Daoy (cell line): Measurements from ENCODE around the gene SSX4B. TPM values are rescaled to one million over a fixed set of nuclear protein-coding genes. Genes with fewer than 3 reads are reported as not detected.
"Not testable (repeated sequence)": the region's sequence is repeated elsewhere in the genome, so short reads cannot be mapped to it uniquely, and the experiment has no call there.

ENCODE experiments used
- DNase-seq: peaks from one replicate; pipeline ENCODE4 v3.0.0-alpha.2; 2015; ENCODE audit warnings: low read depth
- total RNA-seq: library from RNA; depleted of rRNA; stranded (reverse); fragments of >200 nt; shearing (Covaris generic); gene quantifications from 2 replicates; pipeline ENCODE4 v1.2.3, GENCODE V29; 2014; rRNA removed

The SSX4B gene
- total RNA-seq = not detected in 2 replicates

- not testable (repeated sequence) for DNase-seq
These were observed at the start of gene SSX4B for GRCh38 chrX:48411860-48412259. Gene SSX4B (minus strand): TSS chrX:48411960. CDS start chrX:48411372, 588 bp downstream.

- DNase-seq = no peak
These were observed 48.8 kb upstream of the SSX4B start for GRCh38 chrX:48460606-48461005.

GRCh38 chrX:48460031-48460430 is 48.3 kb upstream of the SSX4B start:
- no peak for DNase-seq

- no peak for DNase-seq
These were observed 47.7 kb upstream of the SSX4B start for GRCh38 chrX:48459483-48459882.

GRCh38 chrX:48458711-48459110 is 47.0 kb upstream of the SSX4B start:
- no peak for DNase-seq

GRCh38 chrX:48456628-48457331 is 45.0 kb upstream of the SSX4B start:
- DNase-seq = no peak

GRCh38 chrX:48451708-48452107 is 39.9 kb upstream of the SSX4B start:
- DNase-seq = no peak

- no peak for DNase-seq
These were observed 38.3 kb upstream of the SSX4B start for GRCh38 chrX:48450076-48450475.

GRCh38 chrX:48447201-48447600 is 35.4 kb upstream of the SSX4B start:
- not testable (repeated sequence) for DNase-seq

- DNase-seq = not testable (repeated sequence)
These were observed 22.0 kb upstream of the SSX4B start for GRCh38 chrX:48433713-48434112.

- not testable (repeated sequence) for DNase-seq
These were observed 18.4 kb upstream of the SSX4B start for GRCh38 chrX:48430166-48430565.

GRCh38 chrX:48429606-48430005 is 17.8 kb upstream of the SSX4B start:
- DNase-seq = not testable (repeated sequence)

GRCh38 chrX:48427027-48427716 is 15.4 kb upstream of the SSX4B start:
- DNase-seq = not testable (repeated sequence)

- not testable (repeated sequence) for DNase-seq
These were observed 13.9 kb downstream of the SSX4B start for GRCh38 chrX:48397825-48398224.

- DNase-seq = not testable (repeated sequence)
These were observed 14.8 kb downstream of the SSX4B start for GRCh38 chrX:48396931-48397330.

GRCh38 chrX:48383239-48383638 is 28.5 kb downstream of the SSX4B start, which contains the start of gene SSX4:
Gene SSX4 (plus strand): TSS chrX:48383539. CDS start chrX:48384054, 515 bp downstream.
- not testable (repeated sequence) for DNase-seq

GRCh38 chrX:48370408-48370807 is 41.4 kb downstream of the SSX4B start:
- DNase-seq = not testable (repeated sequence)

- DNase-seq = not testable (repeated sequence)
These were observed 43.9 kb downstream of the SSX4B start for GRCh38 chrX:48367717-48368408.

GRCh38 chrX:48359281-48359680 is 52.5 kb downstream of the SSX4B start:
- not testable (repeated sequence) for DNase-seq

- DNase-seq = no peak
These were observed 54.1 kb downstream of the SSX4B start for GRCh38 chrX:48357681-48358080.

GRCh38 chrX:48356315-48357094 is 55.3 kb downstream of the SSX4B start, which contains the start of gene SSX3:
Gene SSX3 (minus strand): TSS chrX:48356703. CDS start chrX:48355249, 1,454 bp downstream.
- DNase-seq = not testable (repeated sequence)
